ENCODE results near the gene F5.
"Not testable (repeated sequence)": the region's sequence is repeated elsewhere in the genome, so short reads cannot be mapped to it uniquely, and the experiment has no call there.

Gene F5

DNA sequence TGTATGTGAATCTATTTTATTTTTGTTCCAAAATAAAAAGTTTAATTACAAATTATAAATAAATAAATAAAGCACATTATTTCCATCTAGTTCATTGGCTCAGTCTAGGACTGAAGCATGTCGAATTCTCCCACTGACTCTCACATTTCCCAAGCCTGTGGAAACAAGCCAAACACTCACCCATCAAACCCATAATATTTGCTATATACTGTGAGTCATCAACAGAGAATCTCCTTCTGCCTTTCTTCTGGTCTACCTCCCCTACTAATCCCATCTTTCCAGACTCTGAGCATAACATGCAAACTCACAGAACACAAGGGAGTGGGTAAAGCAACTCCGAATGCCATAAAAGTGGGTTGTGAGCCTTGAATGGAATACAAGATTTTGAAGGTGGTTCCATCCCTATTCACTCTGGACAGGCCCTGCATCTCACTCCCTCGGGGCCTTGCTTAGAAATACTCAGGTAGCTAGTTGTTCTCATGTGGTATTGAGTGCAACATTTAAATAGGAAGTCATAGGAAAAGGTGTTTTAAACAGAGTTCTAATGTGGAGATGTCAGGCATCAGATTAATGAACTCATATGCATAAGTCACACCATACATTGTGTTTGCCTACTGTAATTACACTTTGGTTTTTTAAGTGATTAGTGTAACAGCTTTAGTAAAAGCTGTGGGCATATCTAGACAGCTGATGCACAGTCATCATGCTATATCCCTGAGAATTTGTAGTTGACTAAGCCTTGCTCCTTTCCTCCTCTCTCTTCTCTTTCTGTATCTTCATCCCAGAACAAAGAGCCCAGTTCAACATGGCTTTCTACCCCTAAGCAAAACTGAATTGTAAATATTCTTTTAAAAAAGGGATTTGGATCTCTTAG lies 47.0 kb downstream of the F5 start:
- no peak for DNase-seq

GRCh38 chr1:169534653-169535052 lies 51.6 kb downstream of the F5 start:
- no peak for DNase-seq

DNA sequence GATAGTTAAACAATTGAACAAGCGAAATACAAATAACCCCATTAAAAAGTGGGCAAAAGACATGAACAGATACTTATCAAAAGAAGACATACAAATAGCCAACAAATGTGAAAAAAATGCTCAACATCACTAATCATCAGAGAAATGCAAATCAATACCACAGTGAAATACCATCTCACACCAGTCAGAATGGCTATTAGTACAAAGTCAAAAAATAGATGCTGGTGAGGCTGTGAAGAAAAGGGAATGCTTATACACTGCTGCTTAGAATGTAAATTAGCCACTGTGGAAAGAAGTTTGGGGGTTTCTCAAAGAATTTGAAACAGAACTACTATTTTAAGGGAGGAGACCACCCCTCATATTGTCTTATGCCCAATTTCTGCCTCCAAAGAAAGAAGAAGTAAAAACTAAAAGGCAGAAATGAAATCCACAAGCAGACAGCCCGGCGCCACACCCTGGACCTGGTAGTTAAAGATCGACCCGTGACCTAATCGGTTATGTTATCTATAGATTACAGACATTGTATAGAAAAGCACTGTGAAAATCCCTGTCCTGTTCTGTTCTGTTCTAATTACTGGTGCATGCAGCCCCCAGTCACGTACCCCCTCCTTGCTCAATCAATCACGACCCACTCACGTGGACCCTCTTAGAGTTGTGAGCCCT lies 52.6 kb downstream of the F5 start:
- DNase-seq, result not testable (repeated sequence)

- DNase-seq, result no peak
These were observed 55.8 kb downstream of the F5 start for GRCh38 chr1:169530448-169530847.

DNA sequence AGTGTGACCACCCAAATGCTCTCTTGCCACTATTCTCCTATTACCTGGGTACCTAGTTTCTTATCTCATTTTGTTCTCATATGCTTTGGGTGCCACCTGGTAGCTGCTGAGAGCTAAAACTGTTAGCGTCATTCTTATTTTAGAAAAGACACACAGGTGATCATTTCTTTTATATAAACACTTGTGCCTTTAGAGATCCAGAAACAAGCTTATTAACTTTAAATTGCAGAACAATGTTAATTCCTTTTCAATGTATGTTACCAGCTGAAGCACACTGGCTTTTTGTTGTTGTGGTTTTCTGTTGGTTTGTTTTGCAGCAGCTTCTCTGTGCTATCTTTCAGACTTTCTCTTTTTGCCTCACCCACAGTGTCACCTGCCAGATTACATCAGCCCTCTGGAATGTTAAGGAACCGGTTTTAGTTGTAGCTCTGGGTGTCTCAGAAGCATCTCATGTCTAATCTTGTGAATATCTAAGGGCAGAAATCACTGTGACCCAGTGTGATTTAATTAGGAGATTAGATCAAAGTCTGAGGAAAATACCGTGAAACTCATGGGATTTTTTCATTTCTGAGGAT lies 57.1 kb downstream of the F5 start:
- no peak for DNase-seq

DNA sequence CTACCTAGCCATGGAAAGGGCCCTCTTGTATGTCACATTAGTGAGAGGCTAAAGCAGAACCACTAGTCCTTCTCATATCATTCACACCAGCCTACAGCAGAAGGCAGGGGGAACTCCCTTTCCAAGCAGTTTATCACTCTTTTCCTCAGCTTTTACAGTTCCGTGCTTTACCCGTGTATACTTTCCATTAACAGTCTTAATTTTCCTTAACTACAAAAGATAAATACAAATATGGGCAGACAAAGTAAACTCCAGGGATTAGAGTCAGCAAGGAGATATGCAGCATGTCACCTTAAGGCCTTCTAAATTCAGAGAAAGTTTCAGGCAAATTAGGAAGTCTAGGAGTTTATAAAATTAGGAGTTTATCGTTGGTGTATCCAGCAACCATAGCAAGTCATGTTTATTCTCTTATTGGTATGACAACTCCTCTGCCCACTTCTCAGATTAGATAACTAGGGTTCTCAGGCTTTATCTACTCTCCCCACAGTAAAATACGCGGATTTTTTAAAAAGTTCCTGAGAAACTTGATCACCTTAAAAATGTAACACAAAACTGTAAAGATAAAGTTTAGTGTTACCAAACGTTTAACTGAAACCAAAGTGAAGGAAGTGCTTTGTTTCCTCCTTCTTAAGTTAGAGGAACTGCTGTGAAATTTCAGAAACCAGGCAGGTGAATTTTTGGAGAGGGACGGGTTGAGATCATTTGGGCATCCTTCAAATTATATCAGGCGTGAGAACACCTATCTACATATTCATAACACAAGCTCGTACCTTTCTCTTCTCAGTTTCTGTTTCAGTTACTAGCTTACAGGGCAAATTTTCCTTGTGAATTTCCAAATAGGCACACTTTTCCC lies 57.8 kb downstream of the F5 start:
- DNase-seq, result no peak

DNA sequence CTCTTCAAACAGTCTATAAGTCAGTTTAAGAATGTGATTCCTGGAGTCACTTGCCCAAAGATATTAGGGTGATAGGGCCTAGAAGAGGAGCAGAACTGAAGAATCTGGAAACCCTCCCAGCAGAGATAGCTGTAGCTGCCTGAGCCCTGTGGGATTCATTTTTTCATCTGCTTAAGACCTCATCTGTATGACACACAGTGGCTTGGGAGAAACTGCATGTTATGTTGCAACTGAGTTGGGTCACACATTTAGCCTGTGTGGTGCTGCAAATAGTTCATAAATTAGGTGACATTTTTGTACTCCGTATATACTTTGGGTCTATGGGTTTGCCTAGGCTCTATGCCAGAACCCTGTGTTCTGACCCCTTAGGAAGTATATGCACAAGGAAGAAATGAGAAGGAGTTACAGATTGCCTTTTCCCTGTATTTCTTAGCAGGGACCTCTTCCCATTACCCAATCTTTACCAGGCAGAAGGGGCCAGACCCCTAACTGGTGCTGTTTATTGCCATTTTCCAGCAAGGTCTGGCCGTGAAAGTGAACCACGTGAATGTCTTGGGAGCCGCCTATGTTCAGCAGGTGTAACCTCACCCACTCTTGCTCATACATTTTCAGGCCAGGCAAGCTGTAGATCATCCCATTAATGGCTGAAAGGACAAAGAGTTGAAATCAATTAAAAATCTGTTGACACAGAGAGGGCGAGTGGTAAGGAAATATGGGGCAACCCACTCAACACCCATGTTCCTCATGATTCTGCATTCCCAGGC lies 58.6 kb downstream of the F5 start:
- DNase-seq, result no peak

DNA sequence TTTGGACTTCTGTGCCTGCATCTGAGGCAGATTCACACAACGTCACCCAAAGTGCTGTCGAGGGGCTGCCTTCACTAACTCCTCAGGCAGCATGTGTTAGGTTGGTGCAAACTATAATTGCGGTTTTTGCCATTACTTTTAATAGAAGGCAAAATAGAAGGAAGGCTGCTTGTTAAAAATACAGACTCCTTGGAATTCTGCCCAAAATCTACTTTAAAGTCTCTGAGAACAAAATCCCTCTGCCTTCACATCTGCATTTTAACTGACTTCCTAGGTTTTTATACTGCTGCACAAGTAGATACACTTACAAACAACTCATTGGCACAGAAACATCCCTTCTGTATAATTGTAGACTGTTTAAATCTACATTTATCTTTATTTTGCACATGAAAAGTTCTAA lies 59.3 kb downstream of the F5 start:
- DNase-seq, result no peak

DNA sequence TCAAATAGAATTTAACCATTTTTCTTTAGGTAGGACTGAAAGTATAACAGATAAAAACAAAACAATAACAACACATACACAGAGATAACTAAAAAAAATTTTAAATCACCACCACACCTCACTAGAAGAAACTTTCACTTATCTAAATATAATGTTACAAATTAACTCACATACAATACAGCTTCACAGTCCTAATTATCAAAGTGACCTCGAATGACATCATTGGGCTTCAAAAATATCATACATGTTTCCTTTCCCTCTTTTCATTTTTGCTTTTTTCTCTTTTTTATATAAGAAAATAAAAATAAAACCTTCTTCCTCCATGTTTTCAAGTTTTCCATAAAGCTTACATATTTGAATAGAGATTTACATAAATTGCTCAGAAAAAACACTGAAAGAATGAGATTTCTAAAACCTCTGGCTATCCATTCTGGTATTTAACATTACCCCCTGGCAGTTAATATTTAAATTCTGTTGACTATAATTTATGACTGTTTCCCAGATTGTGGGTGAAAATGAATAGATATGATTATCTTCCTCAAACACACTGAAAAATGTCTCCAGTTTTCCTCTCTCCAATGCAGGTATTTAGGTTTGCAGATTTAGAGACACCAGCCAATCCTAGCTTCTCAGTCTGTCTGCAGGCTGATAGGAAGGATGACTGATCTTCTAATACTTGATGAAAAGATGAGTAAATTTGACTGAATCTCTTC lies 60.0 kb downstream of the F5 start:
- no peak for DNase-seq

DNA sequence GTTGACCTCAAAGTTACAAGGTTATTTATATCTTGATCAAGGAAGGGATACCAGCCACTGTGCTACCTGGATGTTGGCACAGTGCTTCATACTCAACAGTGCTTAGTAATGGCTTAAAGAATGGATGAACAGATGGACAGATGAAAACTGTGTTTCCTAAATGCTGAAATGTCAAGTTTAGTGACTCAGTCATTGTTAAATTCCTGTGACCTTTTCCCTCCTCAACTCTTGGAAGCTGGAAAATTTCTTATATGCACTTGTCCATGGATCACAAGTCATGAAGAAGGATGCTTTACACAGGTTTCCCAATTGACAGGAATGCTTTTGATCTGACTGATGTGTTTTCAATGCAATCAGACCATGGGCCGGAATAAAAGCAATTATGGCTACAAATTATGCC lies 60.9 kb downstream of the F5 start:
- no peak for DNase-seq

DNA sequence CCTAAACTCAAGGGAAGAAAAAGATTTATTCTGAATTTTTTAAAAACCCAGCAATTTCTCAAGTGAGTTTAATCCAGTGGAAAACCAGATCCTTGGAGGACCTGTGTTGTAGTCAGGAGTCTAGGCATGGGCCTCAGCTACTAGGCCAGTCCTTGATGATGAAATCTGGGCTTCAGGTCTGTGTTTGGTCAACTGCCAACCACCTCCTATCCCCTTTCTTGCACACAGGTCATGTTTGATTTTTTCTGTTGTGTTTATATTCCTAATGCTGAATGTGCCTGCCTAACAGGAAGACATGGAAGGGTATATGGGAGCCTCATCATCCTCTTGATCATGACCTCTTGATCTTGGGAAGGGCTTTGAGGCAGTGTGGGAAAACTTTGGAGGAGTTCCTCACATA lies 62.4 kb downstream of the F5 start:
- DNase-seq, result no peak

GRCh38 chr1:169521226-169521625 lies 65.1 kb downstream of the F5 start:
- no peak for DNase-seq

GRCh38 chr1:169517558-169518186 lies 68.6 kb downstream of the F5 start:
- DNase-seq, result no peak

GRCh38 chr1:169515641-169516040 lies 70.6 kb downstream of the F5 start:
- no peak for DNase-seq

GRCh38 chr1:169514566-169515270 lies 71.6 kb downstream of the F5 start:
- DNase-seq, result no peak

DNA sequence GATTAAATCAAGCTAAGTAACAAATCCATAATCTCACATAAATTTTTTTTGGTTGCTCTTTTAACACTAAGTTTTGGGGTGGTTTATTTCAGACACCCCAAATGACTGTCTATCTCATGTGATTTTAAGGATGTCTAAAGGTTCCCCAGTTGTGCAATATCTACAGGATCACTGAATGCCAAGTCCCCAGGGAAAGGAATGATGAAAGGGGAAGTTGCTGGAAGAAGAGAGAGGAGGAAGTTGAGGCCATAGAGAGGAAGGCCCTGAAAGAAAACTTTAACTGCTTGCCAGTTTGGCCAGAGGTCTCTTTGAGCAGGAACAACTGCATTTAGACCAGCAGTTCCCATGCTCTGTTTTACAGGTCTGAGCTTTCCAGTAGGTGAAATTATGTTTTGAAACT lies 73.1 kb downstream of the F5 start:
- DNase-seq, result no peak

DNA sequence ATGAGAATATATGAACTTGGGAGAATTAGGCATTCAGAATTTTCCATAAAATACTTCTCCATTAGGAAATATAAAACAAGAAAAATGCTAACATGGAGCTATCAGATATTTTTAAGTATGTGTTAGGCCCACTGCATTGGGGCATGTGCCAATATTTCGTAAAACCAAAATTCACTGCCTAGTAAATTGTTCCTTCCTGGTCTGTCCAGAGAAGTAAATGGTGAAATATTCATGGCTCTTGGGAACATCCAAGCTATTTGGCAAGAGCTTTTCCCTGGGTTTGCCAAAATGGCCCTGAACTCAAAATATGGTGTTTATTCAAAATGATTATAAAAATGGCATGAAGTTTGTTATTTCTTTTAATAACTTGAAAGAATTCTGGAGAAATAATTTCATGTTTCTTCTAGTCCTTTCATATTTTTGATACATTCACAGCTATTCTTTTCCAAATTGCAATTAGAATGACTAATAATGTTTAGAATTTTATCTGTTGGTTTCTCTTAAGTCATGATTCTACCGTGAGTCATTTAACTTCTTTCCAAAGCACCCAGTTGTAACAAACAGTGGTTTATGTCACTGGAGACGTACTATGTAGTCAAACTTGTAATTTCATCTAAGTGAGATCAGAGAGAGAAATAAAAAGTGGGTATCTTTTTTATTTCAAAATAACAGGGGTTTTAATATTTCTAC lies 74.8 kb downstream of the F5 start:
- no peak for DNase-seq

DNA sequence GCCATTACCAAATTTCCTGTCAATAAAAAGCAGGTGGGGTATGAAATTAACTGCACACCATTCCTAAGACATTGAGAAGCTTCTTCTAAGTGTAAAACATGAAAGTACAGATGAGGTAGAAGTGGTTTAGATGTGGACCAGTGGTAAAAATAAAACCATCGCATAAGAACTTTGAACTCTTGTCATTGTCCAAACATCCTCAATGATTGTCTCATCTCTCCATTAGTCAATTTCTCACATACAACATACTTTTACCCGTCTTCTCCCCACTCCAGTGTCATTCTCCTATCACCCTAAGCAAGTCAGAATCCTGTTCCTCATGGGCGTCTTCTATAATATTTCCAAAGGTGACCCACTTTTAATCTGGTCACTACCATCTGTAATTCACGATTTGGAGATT lies 76.2 kb downstream of the F5 start:
- DNase-seq, result no peak

- DNase-seq, result no peak
These were observed 76.9 kb downstream of the F5 start for GRCh38 chr1:169509354-169509753.

Data from NCI-H1436 treated with DMSO at 0.1 percent for 48 hours (cell line).